ENCODE results near the gene UBC.
"Not testable (repeated sequence)": the region's sequence is repeated elsewhere in the genome, so short reads cannot be mapped to it uniquely, and the experiment has no call there.

The UBC gene

GRCh38 chr12:124940143-124940392 is 25.6 kb upstream of the UBC start:
- no peaks in the 10 kb centered on the region for H3K4me1 ChIP-seq
- peak overlapping the region; percentile 65 for H3K4me3 ChIP-seq (ENCODE audit: low read depth, low read length)
- H3K27me3 ChIP-seq, result no peaks in the 10 kb centered on the region
- DNase-seq, result no peak
- no peaks in the 10 kb centered on the region for H3K9me3 ChIP-seq
- no peak for TF ChIP-seq CTCF (IDR thresholded peaks at IDR 0.05; ENCODE audit: low read depth, low read length)
- no peaks in the 10 kb centered on the region; the same call in 1 of the 2 replicates for H3K36me3 ChIP-seq

- Histone ChIP-seq H3K36me3 (no peaks in the 10 kb centered on the region; the same call in 1 of the 2 replicates), H3K4me1 (no peaks in the 10 kb centered on the region), H3K27me3 (no peaks in the 10 kb centered on the region), H3K4me3 (ENCODE audit: low read depth, low read length) (peak overlapping the region; percentile 68), H3K9me3 (no peaks in the 10 kb centered on the region)
- DNase-seq, result peak; percentile 94
- no peak for TF ChIP-seq CTCF (IDR thresholded peaks at IDR 0.05; ENCODE audit: low read depth, low read length)
Measured at GRCh38 chr12:124939421-124940142, 25.1 kb upstream of the UBC start.

DNA sequence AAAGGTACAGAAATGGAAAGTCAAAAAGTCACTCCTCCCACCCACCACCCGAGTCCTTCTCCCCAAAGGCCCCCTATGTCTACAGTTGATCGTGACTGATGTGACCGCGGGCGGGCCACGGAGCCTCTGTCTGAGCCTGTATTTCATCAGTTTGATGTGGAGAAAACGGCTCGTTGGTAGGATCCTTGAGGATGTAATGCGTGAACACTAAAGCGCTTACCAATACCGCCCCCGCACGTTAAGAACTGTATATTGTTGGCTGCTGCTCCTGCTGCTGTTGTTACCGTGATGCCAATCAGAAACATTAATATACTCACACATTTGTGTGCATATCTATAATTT is 24.6 kb upstream of the UBC start:
- H3K36me3 ChIP-seq, result no peaks in the 10 kb centered on the region
- DNase-seq, result peak; percentile 77
- H3K27me3 ChIP-seq, result no peaks in the 10 kb centered on the region
- peak overlapping the region; percentile 68 for H3K4me3 ChIP-seq (ENCODE audit: low read depth, low read length)
- H3K9me3 ChIP-seq, result no peaks in the 10 kb centered on the region
- peak; percentile 61 for TF ChIP-seq CTCF (IDR thresholded peaks at IDR 0.05; ENCODE audit: low read depth, low read length)
- no peaks in the 10 kb centered on the region for H3K4me1 ChIP-seq

DNA sequence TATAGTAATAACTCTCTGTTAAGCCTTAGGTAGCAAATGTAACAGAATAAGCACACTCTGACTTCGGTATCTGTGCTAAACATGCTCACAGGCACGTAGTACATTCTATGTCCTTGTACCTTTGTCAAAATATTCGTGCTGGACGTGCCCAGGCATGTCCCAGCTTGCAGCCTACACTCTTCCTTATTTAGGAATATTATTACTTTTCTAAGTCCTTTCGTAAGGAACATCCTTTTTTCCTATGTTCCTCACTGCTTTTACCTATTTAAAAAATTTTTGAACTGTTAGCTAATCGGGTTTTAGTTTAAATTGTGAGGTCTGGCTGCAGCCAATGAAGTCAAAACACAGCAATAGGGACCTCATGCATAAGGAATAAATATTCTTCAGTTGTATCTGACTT is 24.1 kb upstream of the UBC start:
- Histone ChIP-seq H3K9me3 (no peaks in the 10 kb centered on the region), H3K27me3 (no peaks in the 10 kb centered on the region), H3K4me1 (no peaks in the 10 kb centered on the region), H3K4me3 (ENCODE audit: low read depth, low read length) (peak overlapping the region; percentile 68), H3K36me3 (no peaks in the 10 kb centered on the region)
- no peak for TF ChIP-seq CTCF (IDR thresholded peaks at IDR 0.05; ENCODE audit: low read depth, low read length)
- DNase-seq, result no peak

GRCh38 chr12:124938108-124938507 is 23.7 kb upstream of the UBC start:
- TF ChIP-seq CTCF (IDR thresholded peaks at IDR 0.05; ENCODE audit: low read depth, low read length), result no peak
- peak overlapping the region; percentile 68 for H3K4me3 ChIP-seq (ENCODE audit: low read depth, low read length)
- DNase-seq, result no peak
- no peaks in the 10 kb centered on the region for H3K9me3 ChIP-seq
- no peaks in the 10 kb centered on the region for H3K27me3 ChIP-seq
- no peaks in the 10 kb centered on the region for H3K4me1 ChIP-seq
- H3K36me3 ChIP-seq, result no peaks in the 10 kb centered on the region

DNA sequence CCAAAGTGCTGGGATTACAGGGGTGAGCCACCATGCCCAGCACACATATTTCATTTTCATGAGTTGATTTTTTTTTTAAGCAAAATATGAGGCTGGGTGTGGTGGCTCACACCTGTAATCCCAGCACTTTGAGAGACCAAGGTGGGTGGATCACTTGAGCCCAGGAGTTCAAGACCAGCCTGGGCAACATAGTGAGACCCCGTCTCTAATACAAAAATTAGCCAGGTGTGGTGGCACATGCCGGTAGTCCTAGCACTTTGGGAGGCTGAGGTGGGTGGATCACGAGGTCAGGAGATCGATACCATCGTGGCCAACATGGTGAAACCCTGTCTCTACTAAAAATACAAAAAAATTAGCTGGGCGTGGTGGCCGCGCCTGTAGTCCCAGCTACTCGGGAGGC is 17.1 kb upstream of the UBC start:
- H3K4me3 ChIP-seq (ENCODE audit: low read depth, low read length); H3K27me3 ChIP-seq; DNase-seq; H3K9me3 ChIP-seq; H3K36me3 ChIP-seq; H3K4me1 ChIP-seq: not testable (repeated sequence)

GRCh38 chr12:124930586-124930985 is 16.1 kb upstream of the UBC start:
- Histone ChIP-seq H3K4me3 (ENCODE audit: low read depth, low read length) (no peak overlapping the region), H3K27me3 (no peaks in the 10 kb centered on the region), H3K9me3 (no peaks in the 10 kb centered on the region), H3K4me1 (no peaks in the 10 kb centered on the region), H3K36me3 (no peaks in the 10 kb centered on the region)
- TF ChIP-seq CTCF (IDR thresholded peaks at IDR 0.05; ENCODE audit: low read depth, low read length), result no peak
- DNase-seq, result no peak
